ACC112 (cell line): ENCODE results near the gene HK2.
"Not testable (repeated sequence)": the region's sequence is repeated elsewhere in the genome, so short reads cannot be mapped to it uniquely, and the experiment has no call there.

Experiments
- H2AFZ ChIP-seq: fragments of 200-600 bp; sonication (generic); one replicate; pipeline ENCODE4 v1.6.0; 2017; ENCODE audit warnings: antibody characterized with exemption, low read length; ENCODE audit not compliant: unreplicated experiment
- H3K27ac ChIP-seq: fragments of 200-600 bp; sonication (generic); 2 replicates; pipeline ENCODE4 v1.5.1; 2014; ENCODE audit warnings: low read depth, mild to moderate bottlenecking, antibody characterized with exemption, low read length, moderate library complexity
- H3K27me3 ChIP-seq: fragments of 200-600 bp; sonication (generic); 2 replicates; pipeline ENCODE4 v1.6.1; 2014; ENCODE audit warnings: mild to moderate bottlenecking, antibody characterized with exemption, low read length, moderate library complexity, mixed read lengths; ENCODE audit not compliant: insufficient read depth
- H3K36me3 ChIP-seq: fragments of 200-600 bp; sonication (generic); 2 replicates; pipeline ENCODE4 v1.6.1; 2016; ENCODE audit warnings: mild to moderate bottlenecking, antibody characterized with exemption, low read length, moderate library complexity, mixed read lengths; ENCODE audit not compliant: insufficient read depth
- H3K4me1 ChIP-seq: fragments of 200-600 bp; sonication (generic); one replicate; pipeline ENCODE4 v1.6.1; 2016; ENCODE audit warnings: low read length, mixed read lengths; ENCODE audit not compliant: insufficient read depth, unreplicated experiment, control insufficient read depth
- H3K4me3 ChIP-seq: fragments of 200-600 bp; sonication (generic); 2 replicates; pipeline ENCODE4 v1.5.1; 2014; ENCODE audit warnings: mild to moderate bottlenecking, low read depth, low read length
- H3K79me2 ChIP-seq: fragments of 200-600 bp; sonication (generic); one replicate; pipeline ENCODE4 v1.6.0; 2016; ENCODE audit warnings: low read length; ENCODE audit not compliant: control insufficient read depth, unreplicated experiment, insufficient read depth

The HK2 gene

GRCh38 chr2:74833418-74834233, at the start of gene HK2:
TSS of gene HK2 (plus strand) at chr2:74834127. CDS start at chr2:74834581, 454 bp downstream.
- Histone ChIP-seq H3K36me3 (no peaks in the 10 kb centered on the region), H2AFZ (peak within 1 kb of the TSS; percentile 26), H3K79me2 (peaks cover 42% of the 10 kb centered on the region), H3K4me1 (peaks cover 30% of the 10 kb centered on the region), H3K4me3 (peak within 1 kb of the TSS; percentile 94), H3K27me3 (no peaks in the 10 kb centered on the region), H3K27ac (peak within 1 kb of the TSS; percentile 47)

- H3K4me1 ChIP-seq: no peaks in the 10 kb centered on the region
- no peak overlapping the region for H2AFZ ChIP-seq
Measured at GRCh38 chr2:74789271-74789670, 44.7 kb upstream of the HK2 start.

GRCh38 chr2:74792282-74792681, 41.6 kb upstream of the HK2 start:
- Histone ChIP-seq H3K36me3 (no peaks in the 10 kb centered on the region), H3K4me3 (no peak overlapping the region), H3K79me2 (no peaks in the 10 kb centered on the region), H3K27me3 (peaks cover 11% of the 10 kb centered on the region; the same call in 1 of the 2 replicates), H3K4me1 (no peaks in the 10 kb centered on the region), H2AFZ (no peak overlapping the region), H3K27ac (no peak overlapping the region)

More at GRCh38 chr2:74789271-74789670, 44.7 kb upstream of the HK2 start:
- no peaks in the 10 kb centered on the region for H3K79me2 ChIP-seq
- H3K27me3 ChIP-seq: peaks cover 11% of the 10 kb centered on the region; the same call in 1 of the 2 replicates
- no peaks in the 10 kb centered on the region for H3K36me3 ChIP-seq
- no peak overlapping the region for H3K27ac ChIP-seq
- H3K4me3 ChIP-seq: no peak overlapping the region

GRCh38 chr2:74794878-74795277, 39.0 kb upstream of the HK2 start:
- not testable (repeated sequence) for H3K36me3 ChIP-seq, H3K27me3 ChIP-seq, H2AFZ ChIP-seq, H3K4me1 ChIP-seq, H3K79me2 ChIP-seq, H3K27ac ChIP-seq, H3K4me3 ChIP-seq

- Histone ChIP-seq H3K4me3 (no peak overlapping the region), H2AFZ (no peak overlapping the region), H3K4me1 (no peaks in the 10 kb centered on the region)
Measured at GRCh38 chr2:74806355-74806839, 27.5 kb upstream of the HK2 start.

GRCh38 chr2:74806920-74807319, 27.0 kb upstream of the HK2 start:
- Histone ChIP-seq H3K27ac (no peak overlapping the region), H3K79me2 (no peaks in the 10 kb centered on the region), H2AFZ (no peak overlapping the region), H3K36me3 (no peaks in the 10 kb centered on the region), H3K4me1 (no peaks in the 10 kb centered on the region), H3K27me3 (peaks cover 18% of the 10 kb centered on the region), H3K4me3 (no peak overlapping the region)

More at GRCh38 chr2:74806355-74806839, 27.5 kb upstream of the HK2 start:
- no peaks in the 10 kb centered on the region for H3K79me2 ChIP-seq
- no peaks in the 10 kb centered on the region for H3K36me3 ChIP-seq
- no peak overlapping the region for H3K27ac ChIP-seq
- H3K27me3 ChIP-seq: peaks cover 13% of the 10 kb centered on the region

- no peaks in the 10 kb centered on the region for H3K36me3 ChIP-seq
- no peak overlapping the region for H3K4me3 ChIP-seq
- no peak overlapping the region for H2AFZ ChIP-seq
- no peak overlapping the region for H3K27ac ChIP-seq
- peaks cover 46% of the 10 kb centered on the region for H3K27me3 ChIP-seq
- no peaks in the 10 kb centered on the region for H3K4me1 ChIP-seq
- H3K79me2 ChIP-seq: no peaks in the 10 kb centered on the region
Measured at GRCh38 chr2:74812787-74813590, 20.9 kb upstream of the HK2 start.

GRCh38 chr2:74814102-74814501, 19.8 kb upstream of the HK2 start:
- Histone ChIP-seq H3K36me3 (no peaks in the 10 kb centered on the region), H3K27me3 (peaks cover 46% of the 10 kb centered on the region), H3K4me3 (no peak overlapping the region), H3K4me1 (no peaks in the 10 kb centered on the region), H3K27ac (no peak overlapping the region), H3K79me2 (no peaks in the 10 kb centered on the region), H2AFZ (no peak overlapping the region)

GRCh38 chr2:74815941-74816340, 18.0 kb upstream of the HK2 start:
- no peaks in the 10 kb centered on the region for H3K4me1 ChIP-seq
- peaks cover 38% of the 10 kb centered on the region for H3K27me3 ChIP-seq
- no peak overlapping the region for H3K4me3 ChIP-seq
- no peak overlapping the region for H2AFZ ChIP-seq
- H3K79me2 ChIP-seq: no peaks in the 10 kb centered on the region
- no peaks in the 10 kb centered on the region for H3K36me3 ChIP-seq
- no peak overlapping the region for H3K27ac ChIP-seq

- H3K27ac ChIP-seq: no peak overlapping the region
- peaks cover 31% of the 10 kb centered on the region for H3K27me3 ChIP-seq
- no peaks in the 10 kb centered on the region for H3K36me3 ChIP-seq
- no peaks in the 10 kb centered on the region for H3K79me2 ChIP-seq
- H3K4me3 ChIP-seq: no peak overlapping the region
- H2AFZ ChIP-seq: no peak overlapping the region
- H3K4me1 ChIP-seq: no peaks in the 10 kb centered on the region
Measured at GRCh38 chr2:74816540-74817303, 17.2 kb upstream of the HK2 start.
